HEK293 (cell line): ENCODE data around the gene TMEM229B.

Experiments
- MYNN ChIP-seq: fragments of 450-650 bp; formaldehyde crosslinking; IDR thresholded peaks from 2 replicates; pipeline ENCODE4 v1.5.1; 2016; ENCODE audit warnings: missing biosample characterization, missing genetic modification characterization, borderline replicate concordance
- ZNF658 ChIP-seq: fragments of 450-650 bp; formaldehyde crosslinking; IDR thresholded peaks from 2 replicates; pipeline ENCODE4; 2016; ENCODE audit warnings: missing biosample characterization, missing genetic modification characterization
- TF ChIP-seq, protein P1 (sequence below): fragments of 450-650 bp; formaldehyde crosslinking; IDR thresholded peaks from 2 replicates; pipeline ENCODE4 v1.5.1; 2016; ENCODE audit warnings: missing biosample characterization, missing genetic modification characterization
- TF ChIP-seq, protein P2 (sequence below): sonication (generic); formaldehyde crosslinking; IDR thresholded peaks from 2 replicates; pipeline ENCODE4 v1.8.1; 2022; ENCODE audit warnings: mild to moderate bottlenecking, moderate library complexity, missing genetic modification reagents
- TF ChIP-seq, protein P3 (sequence below): fragments of 450-650 bp; formaldehyde crosslinking; IDR thresholded peaks from 2 replicates; pipeline ENCODE4 v1.5.1; 2016; ENCODE audit warnings: missing biosample characterization, missing genetic modification characterization
- TF ChIP-seq, protein P4 (sequence below): fragments of 450-650 bp; formaldehyde crosslinking; IDR thresholded peaks from 2 replicates; pipeline ENCODE4 v1.5.1; 2016; ENCODE audit warnings: missing biosample characterization, missing genetic modification characterization

DNA sequence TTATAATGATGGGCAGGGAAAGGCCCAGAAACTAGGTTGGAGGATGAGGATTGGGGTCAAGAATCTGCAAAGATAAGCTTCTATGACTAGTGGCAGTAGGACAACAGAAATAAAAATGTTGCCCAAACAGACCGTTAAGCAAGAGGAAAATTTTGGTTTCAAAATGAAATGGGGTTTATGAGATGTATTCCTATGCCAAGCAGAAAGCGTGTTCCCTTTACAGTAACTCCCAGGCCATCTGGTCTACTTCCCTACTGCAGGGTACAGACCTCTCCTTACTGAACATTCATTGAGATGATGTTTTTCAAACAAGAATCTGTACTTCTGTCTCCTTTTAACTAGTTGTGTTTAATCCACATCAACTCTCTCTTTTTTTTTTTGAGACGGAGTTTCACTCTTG lies 20.4 kb upstream of the TMEM229B start:
- TF ChIP-seq, protein P1, sequence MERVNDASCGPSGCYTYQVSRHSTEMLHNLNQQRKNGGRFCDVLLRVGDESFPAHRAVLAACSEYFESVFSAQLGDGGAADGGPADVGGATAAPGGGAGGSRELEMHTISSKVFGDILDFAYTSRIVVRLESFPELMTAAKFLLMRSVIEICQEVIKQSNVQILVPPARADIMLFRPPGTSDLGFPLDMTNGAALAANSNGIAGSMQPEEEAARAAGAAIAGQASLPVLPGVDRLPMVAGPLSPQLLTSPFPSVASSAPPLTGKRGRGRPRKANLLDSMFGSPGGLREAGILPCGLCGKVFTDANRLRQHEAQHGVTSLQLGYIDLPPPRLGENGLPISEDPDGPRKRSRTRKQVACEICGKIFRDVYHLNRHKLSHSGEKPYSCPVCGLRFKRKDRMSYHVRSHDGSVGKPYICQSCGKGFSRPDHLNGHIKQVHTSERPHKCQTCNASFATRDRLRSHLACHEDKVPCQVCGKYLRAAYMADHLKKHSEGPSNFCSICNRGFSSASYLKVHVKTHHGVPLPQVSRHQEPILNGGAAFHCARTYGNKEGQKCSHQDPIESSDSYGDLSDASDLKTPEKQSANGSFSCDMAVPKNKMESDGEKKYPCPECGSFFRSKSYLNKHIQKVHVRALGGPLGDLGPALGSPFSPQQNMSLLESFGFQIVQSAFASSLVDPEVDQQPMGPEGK (tag by site-specific recombination): no peak
- TF ChIP-seq, protein P2, sequence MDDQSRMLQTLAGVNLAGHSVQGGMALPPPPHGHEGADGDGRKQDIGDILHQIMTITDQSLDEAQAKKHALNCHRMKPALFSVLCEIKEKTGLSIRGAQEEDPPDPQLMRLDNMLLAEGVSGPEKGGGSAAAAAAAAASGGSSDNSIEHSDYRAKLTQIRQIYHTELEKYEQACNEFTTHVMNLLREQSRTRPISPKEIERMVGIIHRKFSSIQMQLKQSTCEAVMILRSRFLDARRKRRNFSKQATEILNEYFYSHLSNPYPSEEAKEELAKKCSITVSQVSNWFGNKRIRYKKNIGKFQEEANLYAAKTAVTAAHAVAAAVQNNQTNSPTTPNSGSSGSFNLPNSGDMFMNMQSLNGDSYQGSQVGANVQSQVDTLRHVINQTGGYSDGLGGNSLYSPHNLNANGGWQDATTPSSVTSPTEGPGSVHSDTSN (CRISPR knock-in tag): no peak
- no peak for TF ChIP-seq MYNN (tag by site-specific recombination)
- TF ChIP-seq, protein P3, sequence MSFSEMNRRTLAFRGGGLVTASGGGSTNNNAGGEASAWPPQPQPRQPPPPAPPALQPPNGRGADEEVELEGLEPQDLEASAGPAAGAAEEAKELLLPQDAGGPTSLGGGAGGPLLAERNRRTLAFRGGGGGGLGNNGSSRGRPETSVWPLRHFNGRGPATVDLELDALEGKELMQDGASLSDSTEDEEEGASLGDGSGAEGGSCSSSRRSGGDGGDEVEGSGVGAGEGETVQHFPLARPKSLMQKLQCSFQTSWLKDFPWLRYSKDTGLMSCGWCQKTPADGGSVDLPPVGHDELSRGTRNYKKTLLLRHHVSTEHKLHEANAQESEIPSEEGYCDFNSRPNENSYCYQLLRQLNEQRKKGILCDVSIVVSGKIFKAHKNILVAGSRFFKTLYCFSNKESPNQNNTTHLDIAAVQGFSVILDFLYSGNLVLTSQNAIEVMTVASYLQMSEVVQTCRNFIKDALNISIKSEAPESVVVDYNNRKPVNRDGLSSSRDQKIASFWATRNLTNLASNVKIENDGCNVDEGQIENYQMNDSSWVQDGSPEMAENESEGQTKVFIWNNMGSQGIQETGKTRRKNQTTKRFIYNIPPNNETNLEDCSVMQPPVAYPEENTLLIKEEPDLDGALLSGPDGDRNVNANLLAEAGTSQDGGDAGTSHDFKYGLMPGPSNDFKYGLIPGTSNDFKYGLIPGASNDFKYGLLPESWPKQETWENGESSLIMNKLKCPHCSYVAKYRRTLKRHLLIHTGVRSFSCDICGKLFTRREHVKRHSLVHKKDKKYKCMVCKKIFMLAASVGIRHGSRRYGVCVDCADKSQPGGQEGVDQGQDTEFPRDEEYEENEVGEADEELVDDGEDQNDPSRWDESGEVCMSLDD (tag by site-specific recombination): no peak
- TF ChIP-seq, protein P4, sequence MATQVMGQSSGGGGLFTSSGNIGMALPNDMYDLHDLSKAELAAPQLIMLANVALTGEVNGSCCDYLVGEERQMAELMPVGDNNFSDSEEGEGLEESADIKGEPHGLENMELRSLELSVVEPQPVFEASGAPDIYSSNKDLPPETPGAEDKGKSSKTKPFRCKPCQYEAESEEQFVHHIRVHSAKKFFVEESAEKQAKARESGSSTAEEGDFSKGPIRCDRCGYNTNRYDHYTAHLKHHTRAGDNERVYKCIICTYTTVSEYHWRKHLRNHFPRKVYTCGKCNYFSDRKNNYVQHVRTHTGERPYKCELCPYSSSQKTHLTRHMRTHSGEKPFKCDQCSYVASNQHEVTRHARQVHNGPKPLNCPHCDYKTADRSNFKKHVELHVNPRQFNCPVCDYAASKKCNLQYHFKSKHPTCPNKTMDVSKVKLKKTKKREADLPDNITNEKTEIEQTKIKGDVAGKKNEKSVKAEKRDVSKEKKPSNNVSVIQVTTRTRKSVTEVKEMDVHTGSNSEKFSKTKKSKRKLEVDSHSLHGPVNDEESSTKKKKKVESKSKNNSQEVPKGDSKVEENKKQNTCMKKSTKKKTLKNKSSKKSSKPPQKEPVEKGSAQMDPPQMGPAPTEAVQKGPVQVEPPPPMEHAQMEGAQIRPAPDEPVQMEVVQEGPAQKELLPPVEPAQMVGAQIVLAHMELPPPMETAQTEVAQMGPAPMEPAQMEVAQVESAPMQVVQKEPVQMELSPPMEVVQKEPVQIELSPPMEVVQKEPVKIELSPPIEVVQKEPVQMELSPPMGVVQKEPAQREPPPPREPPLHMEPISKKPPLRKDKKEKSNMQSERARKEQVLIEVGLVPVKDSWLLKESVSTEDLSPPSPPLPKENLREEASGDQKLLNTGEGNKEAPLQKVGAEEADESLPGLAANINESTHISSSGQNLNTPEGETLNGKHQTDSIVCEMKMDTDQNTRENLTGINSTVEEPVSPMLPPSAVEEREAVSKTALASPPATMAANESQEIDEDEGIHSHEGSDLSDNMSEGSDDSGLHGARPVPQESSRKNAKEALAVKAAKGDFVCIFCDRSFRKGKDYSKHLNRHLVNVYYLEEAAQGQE (tag by site-specific recombination): no peak
- no peak for TF ChIP-seq ZNF658
